ENCODE measurements around the gene PRPF6.

DNA sequence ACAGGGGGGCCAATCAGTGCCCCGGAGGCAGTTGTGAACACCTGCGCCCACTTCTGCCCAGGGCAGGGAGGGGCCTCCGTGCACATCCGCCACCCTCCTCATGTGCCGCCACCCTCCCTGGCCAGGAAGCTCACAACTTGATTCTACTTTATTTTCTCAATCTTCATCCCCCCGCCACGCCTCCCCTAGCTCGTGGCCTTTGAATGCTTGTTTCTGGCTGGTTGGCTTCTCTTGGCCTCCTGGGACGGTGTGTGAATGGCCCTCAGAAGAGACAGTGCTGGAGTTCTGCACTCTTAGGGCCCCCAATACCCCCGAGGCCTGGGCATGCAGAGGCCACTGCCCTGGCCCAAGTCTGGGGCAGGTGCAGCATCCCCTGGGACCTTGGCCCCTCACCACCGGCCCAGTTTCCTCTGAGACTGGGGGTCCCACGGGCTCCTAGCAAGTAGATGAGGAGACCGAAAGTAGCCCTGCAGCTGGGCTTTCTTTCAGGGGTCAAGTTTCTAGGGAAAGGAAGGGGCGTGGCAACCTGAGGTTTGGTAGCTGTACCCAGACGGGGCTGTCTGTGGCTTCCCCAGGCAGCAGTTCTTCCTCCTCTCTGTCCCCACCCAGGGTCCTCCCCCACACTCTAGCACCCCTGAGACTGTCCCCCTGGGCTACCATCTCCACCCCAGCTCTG, 97.1 kb downstream of the PRPF6 start:
- TF ChIP-seq ZNF263 (CRISPR knock-in tag; IDR thresholded peaks at IDR 0.05) (no peak), TP53 (CRISPR knock-in tag; conservative IDR thresholded peaks at IDR 0.05) (no peak), ZNF7 (CRISPR knock-in tag; IDR thresholded peaks at IDR 0.05) (no peak), POLR2AphosphoS5 (IDR thresholded peaks at IDR 0.05; ENCODE audit: low read depth, low read length) (no peak)
- TF ChIP-seq, protein P1, sequence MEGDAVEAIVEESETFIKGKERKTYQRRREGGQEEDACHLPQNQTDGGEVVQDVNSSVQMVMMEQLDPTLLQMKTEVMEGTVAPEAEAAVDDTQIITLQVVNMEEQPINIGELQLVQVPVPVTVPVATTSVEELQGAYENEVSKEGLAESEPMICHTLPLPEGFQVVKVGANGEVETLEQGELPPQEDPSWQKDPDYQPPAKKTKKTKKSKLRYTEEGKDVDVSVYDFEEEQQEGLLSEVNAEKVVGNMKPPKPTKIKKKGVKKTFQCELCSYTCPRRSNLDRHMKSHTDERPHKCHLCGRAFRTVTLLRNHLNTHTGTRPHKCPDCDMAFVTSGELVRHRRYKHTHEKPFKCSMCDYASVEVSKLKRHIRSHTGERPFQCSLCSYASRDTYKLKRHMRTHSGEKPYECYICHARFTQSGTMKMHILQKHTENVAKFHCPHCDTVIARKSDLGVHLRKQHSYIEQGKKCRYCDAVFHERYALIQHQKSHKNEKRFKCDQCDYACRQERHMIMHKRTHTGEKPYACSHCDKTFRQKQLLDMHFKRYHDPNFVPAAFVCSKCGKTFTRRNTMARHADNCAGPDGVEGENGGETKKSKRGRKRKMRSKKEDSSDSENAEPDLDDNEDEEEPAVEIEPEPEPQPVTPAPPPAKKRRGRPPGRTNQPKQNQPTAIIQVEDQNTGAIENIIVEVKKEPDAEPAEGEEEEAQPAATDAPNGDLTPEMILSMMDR (CRISPR knock-in tag; IDR thresholded peaks at IDR 0.05): no peak

Measured in HepG2 (cell line).